ENCODE results near the gene B3GNT2.

GRCh38 chr2:62263076-62263715 is 67.3 kb downstream of the B3GNT2 start:
- no peak for TF ChIP-seq CTCF (conservative IDR thresholded peaks at IDR 0.05; ENCODE audit: low read depth in 2 of 2)
- TF ChIP-seq POLR2AphosphoS5 (IDR thresholded peaks at IDR 0.05; ENCODE audit: low read depth), result no peak
- TF ChIP-seq REST (IDR thresholded peaks at IDR 0.05; ENCODE audit: unreplicated experiment), result no peak
- TF ChIP-seq ETS1 (IDR thresholded peaks at IDR 0.05), result no peak
- TF ChIP-seq EZH2 (IDR thresholded peaks at IDR 0.05; ENCODE audit: low read depth, unreplicated experiment), result no peak
- TF ChIP-seq EZH2phosphoT487 (IDR thresholded peaks at IDR 0.05; ENCODE audit: unreplicated experiment), result no peak
